Measurements from ENCODE around the gene ZNF521.

DNA sequence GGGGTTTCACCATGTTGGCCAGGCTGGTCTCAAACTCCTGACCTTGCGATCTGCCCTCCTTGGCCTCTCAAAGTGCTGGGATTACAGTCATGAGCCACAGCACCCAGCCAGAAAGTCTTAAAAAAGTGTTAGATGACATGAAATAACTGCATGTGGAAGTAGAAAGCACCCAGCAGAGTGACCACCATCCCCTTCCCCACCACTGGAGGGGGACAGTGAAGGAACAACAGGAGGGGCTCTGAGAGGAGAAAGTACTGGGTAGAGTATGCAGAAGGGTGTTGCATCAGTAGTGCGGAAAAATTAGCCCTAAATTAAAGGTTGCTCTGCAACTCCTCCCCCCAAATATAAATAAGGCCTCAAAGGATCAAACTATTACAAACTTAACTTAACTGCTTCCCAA is 230.5 kb downstream of the ZNF521 start:
- TF ChIP-seq BRCA1 (CRISPR knock-in tag; IDR thresholded peaks at IDR 0.05) (no peak), ZNF501 (CRISPR knock-in tag; IDR thresholded peaks at IDR 0.05) (no peak), CTCF (CRISPR knock-in tag; IDR thresholded peaks at IDR 0.05) (no peak)
